ENCODE measurements around the gene PTGIS. TPM values are rescaled to one million over a fixed set of nuclear protein-coding genes. Genes with fewer than 3 reads are reported as not detected.
A peak's percentile ranks its signal among the peaks of the same experiment; 100 is the strongest.

The PTGIS gene
- polyA plus RNA-seq, 2 of the 4 experiments (the other 2 are of a cell fraction) = 0.03 to 0.04 TPM

- CTCF ChIA-PET = interaction anchor here (0.6 to 4.5 kb wide), 4 partner anchors 17 to 157 kb away, joined by 3 to 26 read pairs (median 4); no protein-coding TSS in a partner anchor
- ATAC-seq (no peak), DNase-seq (ENCODE audit: low read depth in 1 of 2, low spot score in 1 of 2) (peak in 1 of 2 experiments; percentile 19), FAIRE-seq (no peak)
- TF ChIP-seq MAFK (IDR thresholded peaks at IDR 0.05; ENCODE audit: partially characterized antibody) (no peak), HOXB13 (CRISPR knock-in tag; IDR thresholded peaks at IDR 0.05; ENCODE audit: low read depth) (no peak), EHF (CRISPR knock-in tag; IDR thresholded peaks at IDR 0.05) (no peak), POLR2A (IDR thresholded peaks at IDR 0.05; ENCODE audit: low read length) (no peak), ZSCAN20 (CRISPR knock-in tag; IDR thresholded peaks at IDR 0.05) (no peak), FOXS1 (CRISPR knock-in tag; IDR thresholded peaks at IDR 0.05) (no peak), CHD4 (IDR thresholded peaks at IDR 0.05; ENCODE audit: borderline replicate concordance) (no peak), RAD21 (conservative IDR thresholded peaks at IDR 0.05 in 1 of 2, IDR thresholded peaks at IDR 0.05 in 1 of 2) (no peak), EP300 (IDR thresholded peaks at IDR 0.05) (no peak), KDM1A (IDR thresholded peaks at IDR 0.05; ENCODE audit: low read depth) (no peak), E2F6 (IDR thresholded peaks at IDR 0.05; ENCODE audit: borderline replicate concordance, low read depth) (no peak), NR3C1 (IDR thresholded peaks at IDR 0.05) (no peak), HOXB5 (CRISPR knock-in tag; IDR thresholded peaks at IDR 0.05) (no peak), SMC3 (IDR thresholded peaks at IDR 0.05) (no peak), RNF2 (IDR thresholded peaks at IDR 0.05; ENCODE audit: borderline replicate concordance, low read depth) (no peak), CBX2 (IDR thresholded peaks at IDR 0.05; ENCODE audit: borderline replicate concordance, low read depth) (no peak), POLR2AphosphoS2 (conservative IDR thresholded peaks at IDR 0.05; ENCODE audit: low read length) (no peak), GATA3 (IDR thresholded peaks at IDR 0.05; ENCODE audit: borderline replicate concordance) (no peak), MAZ (IDR thresholded peaks at IDR 0.05; ENCODE audit: borderline replicate concordance, low read depth, low read length) (no peak)
- TF ChIP-seq, protein P1, sequence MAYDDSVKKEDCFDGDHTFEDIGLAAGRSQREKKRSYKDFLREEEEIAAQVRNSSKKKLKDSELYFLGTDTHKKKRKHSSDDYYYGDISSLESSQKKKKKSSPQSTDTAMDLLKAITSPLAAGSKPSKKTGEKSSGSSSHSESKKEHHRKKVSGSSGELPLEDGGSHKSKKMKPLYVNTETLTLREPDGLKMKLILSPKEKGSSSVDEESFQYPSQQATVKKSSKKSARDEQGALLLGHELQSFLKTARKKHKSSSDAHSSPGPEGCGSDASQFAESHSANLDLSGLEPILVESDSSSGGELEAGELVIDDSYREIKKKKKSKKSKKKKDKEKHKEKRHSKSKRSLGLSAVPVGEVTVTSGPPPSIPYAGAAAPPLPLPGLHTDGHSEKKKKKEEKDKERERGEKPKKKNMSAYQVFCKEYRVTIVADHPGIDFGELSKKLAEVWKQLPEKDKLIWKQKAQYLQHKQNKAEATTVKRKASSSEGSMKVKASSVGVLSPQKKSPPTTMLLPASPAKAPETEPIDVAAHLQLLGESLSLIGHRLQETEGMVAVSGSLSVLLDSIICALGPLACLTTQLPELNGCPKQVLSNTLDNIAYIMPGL (CRISPR knock-in tag; IDR thresholded peaks at IDR 0.05; ENCODE audit: borderline replicate concordance) = no peak
- no peaks in the 10 kb centered on the region for H3K9me3 ChIP-seq
- no peaks in the 10 kb centered on the region for H3K4me1 ChIP-seq
- H3K4me2 ChIP-seq = no peak overlapping the region
- H3K4me3 ChIP-seq = no peak overlapping the region
- 0% methylated on average over 1 of the region's 1 CpG for WGBS (ENCODE audit: missing lambda C conversion rate)
- POLR2A ChIA-PET = no interaction called here
- no peak overlapping the region for H3K27ac ChIP-seq
These were observed 77.2 kb downstream of the PTGIS start for GRCh38 chr20:49490689-49491088.

DNA sequence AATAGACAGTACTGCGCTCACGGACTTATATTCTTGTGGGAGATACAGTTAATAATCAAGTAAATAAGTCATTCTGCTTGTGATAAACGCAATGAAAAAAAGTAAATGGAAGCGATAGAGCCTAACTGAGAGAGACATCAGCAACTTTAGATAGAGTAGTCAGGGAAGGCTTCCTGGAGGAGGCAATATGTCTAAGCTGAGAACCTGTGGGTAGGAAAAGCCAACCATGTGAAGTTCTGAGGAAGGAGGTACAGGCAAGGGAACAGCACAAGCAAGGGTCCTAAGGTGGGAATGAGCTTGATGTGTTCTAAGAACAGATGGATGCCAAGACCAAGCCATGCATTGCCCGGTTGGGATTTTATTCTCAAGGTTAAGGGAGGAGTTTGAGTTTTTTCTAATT, 78.2 kb downstream of the PTGIS start:
- no peak for DNase-seq (ENCODE audit: low read depth in 1 of 2, low spot score in 1 of 2)
- ChIA-PET POLR2A (no interaction called here), CTCF (interaction anchor here (1.1 to 4.5 kb wide), 4 partner anchors 20 to 156 kb away, joined by 3 to 26 read pairs (median 4); no protein-coding TSS in a partner anchor)
- Histone ChIP-seq H3K4me2 (no peak overlapping the region), H3K9me3 (no peaks in the 10 kb centered on the region), H3K4me1 (no peaks in the 10 kb centered on the region), H3K27ac (no peak overlapping the region), H3K4me3 (no peak overlapping the region)
- ATAC-seq = no peak
- 48% methylated on average over 5 of the region's 5 CpGs for WGBS (ENCODE audit: missing lambda C conversion rate)
- FAIRE-seq = no peak
- TF ChIP-seq ZFP36 (IDR thresholded peaks at IDR 0.05; ENCODE audit: borderline replicate concordance, partially characterized antibody) (peak; percentile 71), NFE2L2 (conservative IDR thresholded peaks at IDR 0.05; ENCODE audit: low read length) (no peak), CEBPB (IDR thresholded peaks at IDR 0.05) (no peak), RCOR1 (IDR thresholded peaks at IDR 0.05; ENCODE audit: low read depth, low read length) (no peak), RAD21 (conservative IDR thresholded peaks at IDR 0.05 in 1 of 2, IDR thresholded peaks at IDR 0.05 in 1 of 2) (no peak)

- CTCF ChIA-PET = interaction anchor here (2.3 to 13.2 kb wide), 10 partner anchors 15 to 166 kb away, joined by 16 to 291 read pairs (median 30); no protein-coding TSS in a partner anchor
- Histone ChIP-seq H3K4me2 (no peak overlapping the region), H3K9me3 (no peaks in the 10 kb centered on the region), H3K27ac (no peak overlapping the region), H3K4me3 (no peak overlapping the region), H3K4me1 (peaks cover 11% of the 10 kb centered on the region; the same call in 2 of the 3 replicates)
- TF ChIP-seq FOXS1 (CRISPR knock-in tag; IDR thresholded peaks at IDR 0.05) (no peak), CHD4 (IDR thresholded peaks at IDR 0.05; ENCODE audit: borderline replicate concordance) (no peak), RAD21 (conservative IDR thresholded peaks at IDR 0.05 in 1 of 2, IDR thresholded peaks at IDR 0.05 in 1 of 2) (no peak), HOXA7 (CRISPR knock-in tag; IDR thresholded peaks at IDR 0.05) (no peak), CEBPB (IDR thresholded peaks at IDR 0.05) (no peak), SMC3 (IDR thresholded peaks at IDR 0.05) (no peak), CBX2 (IDR thresholded peaks at IDR 0.05; ENCODE audit: borderline replicate concordance, low read depth) (no peak), MAZ (IDR thresholded peaks at IDR 0.05; ENCODE audit: borderline replicate concordance, low read depth, low read length) (no peak), POLR2A (IDR thresholded peaks at IDR 0.05; ENCODE audit: low read length) (no peak), RCOR1 (IDR thresholded peaks at IDR 0.05; ENCODE audit: low read depth, low read length) (no peak), FOSL2 (IDR thresholded peaks at IDR 0.05) (no peak), FOSL2 (CRISPR knock-in tag; IDR thresholded peaks at IDR 0.05) (no peak), KDM1A (IDR thresholded peaks at IDR 0.05; ENCODE audit: low read depth) (no peak), TP53 (CRISPR knock-in tag; IDR thresholded peaks at IDR 0.05) (no peak), USF2 (IDR thresholded peaks at IDR 0.05) (no peak), HEYL (CRISPR knock-in tag; IDR thresholded peaks at IDR 0.05) (no peak), NFE2L2 (conservative IDR thresholded peaks at IDR 0.05; ENCODE audit: low read length) (no peak)
- TF ChIP-seq, protein P1 (CRISPR knock-in tag; IDR thresholded peaks at IDR 0.05; ENCODE audit: borderline replicate concordance) = no peak
- FAIRE-seq (no peak), DNase-seq (ENCODE audit: low read depth in 1 of 2, low spot score in 1 of 2) (no peak), ATAC-seq (no peak)
- POLR2A ChIA-PET = no interaction called here
These were observed 81.9 kb downstream of the PTGIS start for GRCh38 chr20:49486064-49486463.
